ES-I3 (cell line): ENCODE data around the gene LAPTM4A.

ENCODE experiments used
- H3K36me3 ChIP-seq: 2 replicates; pipeline ENCODE4 v1.6.1; 2013; ENCODE audit warnings: mild to moderate bottlenecking, low read length, control low read depth, moderate library complexity; ENCODE audit not compliant: insufficient read depth
- H3K4me1 ChIP-seq: 2 replicates; pipeline ENCODE4 v1.6.1; 2013; ENCODE audit warnings: mild to moderate bottlenecking, control low read depth, low read length; ENCODE audit not compliant: insufficient read depth
- H3K9ac ChIP-seq: 2 replicates; pipeline ENCODE4 v1.6.1; 2013; ENCODE audit warnings: low read depth, mild to moderate bottlenecking, low read length, moderate library complexity
- H3K9me3 ChIP-seq: 2 replicates; pipeline ENCODE4 v1.6.1; 2013; ENCODE audit warnings: mild to moderate bottlenecking, low read length, moderate library complexity; ENCODE audit not compliant: control insufficient read depth, insufficient read depth

Gene LAPTM4A

GRCh38 chr2:20030224-20030623 lies 21.2 kb downstream of the LAPTM4A start:
- Histone ChIP-seq H3K36me3 (peaks cover 27% of the 10 kb centered on the region), H3K4me1 (no peaks in the 10 kb centered on the region), H3K9ac (no peak overlapping the region), H3K9me3 (no peaks in the 10 kb centered on the region)

- Histone ChIP-seq H3K36me3 (peaks cover 11% of the 10 kb centered on the region), H3K4me1 (no peaks in the 10 kb centered on the region), H3K9me3 (no peaks in the 10 kb centered on the region), H3K9ac (no peak overlapping the region)
Observed at GRCh38 chr2:20027705-20028434, 23.6 kb downstream of the LAPTM4A start.

- Histone ChIP-seq H3K9me3 (no peaks in the 10 kb centered on the region), H3K36me3 (peaks cover 11% of the 10 kb centered on the region), H3K9ac (no peak overlapping the region), H3K4me1 (no peaks in the 10 kb centered on the region)
Observed at GRCh38 chr2:20027260-20027677, 24.2 kb downstream of the LAPTM4A start.

- no peaks in the 10 kb centered on the region; the same call in 1 of the 2 replicates for H3K9me3 ChIP-seq
- no peak overlapping the region for H3K9ac ChIP-seq
- peaks cover 5% of the 10 kb centered on the region for H3K36me3 ChIP-seq
- H3K4me1 ChIP-seq, result no peaks in the 10 kb centered on the region
Observed at GRCh38 chr2:20025065-20025786, 26.2 kb downstream of the LAPTM4A start.

DNA sequence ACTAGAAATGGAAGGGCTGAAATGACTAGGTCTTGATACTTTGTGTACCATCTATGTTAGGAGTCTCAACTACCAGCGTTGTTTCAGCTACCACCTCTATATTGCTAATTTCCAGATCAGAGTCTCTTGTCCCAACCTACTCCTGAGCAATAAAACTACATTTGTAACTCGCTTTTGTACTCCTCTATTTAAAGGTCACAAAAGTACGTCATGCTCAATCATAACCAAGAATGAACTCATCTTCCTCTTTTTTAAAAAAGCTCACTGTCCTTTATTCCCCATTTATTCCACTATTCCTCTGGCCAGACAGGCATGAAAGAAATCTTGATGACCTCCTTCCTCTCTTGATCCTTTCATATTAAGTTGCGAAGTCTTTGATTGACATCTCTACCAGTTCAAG lies 27.7 kb downstream of the LAPTM4A start:
- H3K36me3 ChIP-seq, result peaks cover under 1% of the 10 kb centered on the region; the same call in 1 of the 2 replicates
- no peaks in the 10 kb centered on the region for H3K4me1 ChIP-seq
- no peak overlapping the region for H3K9ac ChIP-seq
- peaks cover 3% of the 10 kb centered on the region for H3K9me3 ChIP-seq

DNA sequence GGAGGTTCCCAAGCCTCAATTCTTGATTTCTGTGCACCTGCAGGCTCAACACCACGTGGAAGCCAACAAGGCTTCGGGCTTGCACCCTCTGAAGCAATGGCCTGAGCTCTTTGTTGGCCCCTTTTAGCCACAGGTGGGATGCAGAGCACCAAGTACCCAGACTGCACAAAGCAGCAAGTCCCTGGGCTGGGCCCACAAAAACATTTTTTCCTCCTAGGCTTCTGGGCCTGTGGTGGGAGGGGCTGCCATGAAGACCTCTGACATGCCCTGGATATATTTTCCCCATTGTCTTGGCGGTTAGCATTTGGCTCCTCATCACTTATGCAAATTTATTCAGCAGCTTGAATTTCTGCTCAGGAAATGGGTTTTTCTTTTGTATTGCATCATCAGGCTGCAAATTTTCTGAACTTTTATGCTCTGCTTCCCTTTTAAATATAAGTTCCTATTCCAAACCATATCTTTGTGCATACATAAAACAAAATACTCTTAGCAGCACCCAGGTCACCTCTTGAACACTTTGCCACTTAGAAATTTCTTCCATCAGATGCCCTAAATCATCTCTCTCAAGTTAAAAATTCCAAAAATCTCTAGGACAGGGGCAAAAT lies 29.9 kb downstream of the LAPTM4A start:
- H3K4me1 ChIP-seq, result no peaks in the 10 kb centered on the region
- H3K9me3 ChIP-seq, result peaks cover 3% of the 10 kb centered on the region
- no peaks in the 10 kb centered on the region for H3K36me3 ChIP-seq
- no peak overlapping the region for H3K9ac ChIP-seq

GRCh38 chr2:20019747-20020146 lies 31.7 kb downstream of the LAPTM4A start:
- H3K9ac ChIP-seq, result no peak overlapping the region
- H3K4me1 ChIP-seq, result no peaks in the 10 kb centered on the region
- no peaks in the 10 kb centered on the region for H3K36me3 ChIP-seq
- peaks cover 3% of the 10 kb centered on the region for H3K9me3 ChIP-seq

DNA sequence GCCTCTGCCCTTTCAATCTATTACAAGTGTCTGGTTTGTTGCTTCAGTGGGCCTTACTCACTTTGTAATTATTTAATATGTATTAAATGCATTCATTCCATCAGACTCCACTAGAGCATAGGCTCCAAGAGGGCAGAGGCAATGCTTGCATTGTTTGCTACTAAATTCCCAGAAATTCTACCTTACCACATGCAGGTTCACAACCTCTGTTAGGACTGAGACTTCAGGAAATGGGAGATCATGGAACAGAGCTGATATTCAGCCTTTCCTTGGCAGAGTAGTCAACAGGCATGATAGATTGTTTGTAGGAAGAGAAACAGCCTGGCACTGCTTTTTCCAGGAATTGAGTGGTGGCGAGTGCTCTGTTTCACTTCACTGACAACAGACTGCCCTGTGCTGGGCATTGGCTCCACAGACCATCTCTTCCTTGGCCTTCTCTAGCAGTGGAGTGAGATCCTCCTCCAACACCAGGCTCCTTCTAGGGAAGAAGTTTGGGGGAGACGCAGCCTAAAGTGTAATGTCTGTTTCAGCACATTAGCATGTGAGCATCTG lies 32.8 kb downstream of the LAPTM4A start:
- H3K9ac ChIP-seq, result no peak overlapping the region
- H3K4me1 ChIP-seq, result peaks cover 3% of the 10 kb centered on the region; the same call in 1 of the 2 replicates
- H3K36me3 ChIP-seq, result no peaks in the 10 kb centered on the region
- peaks cover 3% of the 10 kb centered on the region for H3K9me3 ChIP-seq

GRCh38 chr2:20016346-20016745 lies 35.1 kb downstream of the LAPTM4A start:
- Histone ChIP-seq H3K36me3 (no peaks in the 10 kb centered on the region), H3K9me3 (peaks cover 3% of the 10 kb centered on the region), H3K4me1 (peaks cover 10% of the 10 kb centered on the region), H3K9ac (no peak overlapping the region)

DNA sequence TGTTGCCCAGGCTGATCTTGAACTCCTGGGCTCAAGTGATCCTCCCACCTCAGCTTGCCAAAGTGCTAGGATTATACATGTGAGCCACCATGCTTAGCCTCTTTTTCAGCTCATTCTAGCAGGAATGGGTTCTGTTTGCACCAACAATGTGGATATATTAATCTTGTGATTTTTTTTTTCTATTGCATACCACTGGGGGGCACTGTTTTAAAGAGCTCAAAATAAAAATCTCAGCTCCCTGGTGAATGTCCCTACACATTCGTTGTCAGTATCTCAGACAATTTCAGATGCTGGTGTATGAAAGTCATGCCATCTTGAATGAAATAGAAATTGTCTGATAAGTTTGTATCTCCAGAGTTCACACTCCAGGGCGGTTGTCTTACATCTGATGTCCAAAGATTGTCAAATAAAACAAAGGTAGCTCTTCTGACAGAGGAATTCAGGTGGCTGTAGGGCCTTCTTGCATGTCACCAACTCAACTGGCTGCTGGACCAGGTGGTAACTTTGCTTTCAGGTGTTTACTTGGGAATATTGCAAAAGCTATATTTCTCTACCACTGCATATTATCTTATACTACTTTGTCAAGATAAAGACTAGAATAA lies 35.8 kb downstream of the LAPTM4A start:
- no peak overlapping the region for H3K9ac ChIP-seq
- peaks cover 10% of the 10 kb centered on the region for H3K4me1 ChIP-seq

GRCh38 chr2:20013126-20013849 lies 38.1 kb downstream of the LAPTM4A start:
- H3K9me3 ChIP-seq, result no peaks in the 10 kb centered on the region
- peak overlapping the region; percentile 72 for H3K9ac ChIP-seq
- H3K36me3 ChIP-seq, result no peaks in the 10 kb centered on the region
- H3K4me1 ChIP-seq, result peaks cover 10% of the 10 kb centered on the region

More for the DNA sequence above, 35.8 kb downstream of the LAPTM4A start:
- H3K9me3 ChIP-seq, result peaks cover 3% of the 10 kb centered on the region
- no peaks in the 10 kb centered on the region for H3K36me3 ChIP-seq

GRCh38 chr2:20012282-20013125 lies 38.9 kb downstream of the LAPTM4A start, which contains the start of gene MATN3:
Gene MATN3, minus strand, starts transcription at chr2:20012668. Its CDS starts 37 bp downstream, at chr2:20012631.
- Histone ChIP-seq H3K9ac (peak within 1 kb of the TSS; percentile 72), H3K4me1 (peaks cover 10% of the 10 kb centered on the region), H3K36me3 (no peaks in the 10 kb centered on the region), H3K9me3 (no peaks in the 10 kb centered on the region)

DNA sequence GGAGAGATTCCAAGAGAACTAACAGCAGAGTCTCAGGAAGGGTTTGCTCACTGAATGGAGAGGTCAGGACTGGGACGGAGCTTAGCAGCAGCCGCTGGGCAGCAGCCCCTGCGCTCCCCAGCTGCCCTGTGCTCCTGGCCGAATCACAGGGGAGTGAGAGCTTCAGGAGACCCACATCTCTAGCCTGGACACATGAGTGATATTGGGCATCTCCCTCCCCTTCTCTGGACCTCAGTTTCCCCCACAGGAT lies 39.5 kb downstream of the LAPTM4A start:
- Histone ChIP-seq H3K9ac (peak overlapping the region; percentile 72), H3K4me1 (peaks cover 10% of the 10 kb centered on the region), H3K36me3 (no peaks in the 10 kb centered on the region), H3K9me3 (no peaks in the 10 kb centered on the region)
